Ramos (cell line): Measurements from ENCODE around the gene SAMD4A.

ENCODE experiments used
- in situ Hi-C: fragments of 300-500 bp; cut with MboI; formaldehyde crosslinking; loops from one replicate; pipeline ENCODE4 v1.14.3; 2022; ENCODE audit warnings: low sequenced_read_pairs; ENCODE audit not compliant: unreplicated experiment

The SAMD4A gene

DNA sequence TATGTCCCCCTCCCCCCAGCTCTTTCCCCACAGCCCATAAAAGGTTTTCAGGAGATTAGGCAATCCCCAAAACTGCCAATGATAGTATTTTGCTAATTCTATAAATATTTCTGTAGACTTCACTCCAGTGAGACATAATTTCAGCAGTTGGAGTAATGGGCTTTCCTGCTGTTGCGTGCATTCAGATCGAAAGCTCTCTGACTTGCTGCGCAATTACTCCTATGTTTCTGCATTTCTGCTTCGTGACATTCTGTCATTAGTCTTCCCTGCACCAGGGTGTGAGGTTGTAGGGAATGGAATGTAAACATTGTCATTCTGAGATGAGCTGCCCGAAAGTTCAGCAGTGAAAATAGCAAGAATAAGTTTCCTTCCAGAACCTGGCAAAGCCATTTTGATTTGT is 58.2 kb downstream of the SAMD4A start:
- in situ Hi-C loops = no loop called here

- in situ Hi-C loops = no loop called here
Measured at GRCh38 chr14:54627219-54627539, 60.3 kb downstream of the SAMD4A start.

DNA sequence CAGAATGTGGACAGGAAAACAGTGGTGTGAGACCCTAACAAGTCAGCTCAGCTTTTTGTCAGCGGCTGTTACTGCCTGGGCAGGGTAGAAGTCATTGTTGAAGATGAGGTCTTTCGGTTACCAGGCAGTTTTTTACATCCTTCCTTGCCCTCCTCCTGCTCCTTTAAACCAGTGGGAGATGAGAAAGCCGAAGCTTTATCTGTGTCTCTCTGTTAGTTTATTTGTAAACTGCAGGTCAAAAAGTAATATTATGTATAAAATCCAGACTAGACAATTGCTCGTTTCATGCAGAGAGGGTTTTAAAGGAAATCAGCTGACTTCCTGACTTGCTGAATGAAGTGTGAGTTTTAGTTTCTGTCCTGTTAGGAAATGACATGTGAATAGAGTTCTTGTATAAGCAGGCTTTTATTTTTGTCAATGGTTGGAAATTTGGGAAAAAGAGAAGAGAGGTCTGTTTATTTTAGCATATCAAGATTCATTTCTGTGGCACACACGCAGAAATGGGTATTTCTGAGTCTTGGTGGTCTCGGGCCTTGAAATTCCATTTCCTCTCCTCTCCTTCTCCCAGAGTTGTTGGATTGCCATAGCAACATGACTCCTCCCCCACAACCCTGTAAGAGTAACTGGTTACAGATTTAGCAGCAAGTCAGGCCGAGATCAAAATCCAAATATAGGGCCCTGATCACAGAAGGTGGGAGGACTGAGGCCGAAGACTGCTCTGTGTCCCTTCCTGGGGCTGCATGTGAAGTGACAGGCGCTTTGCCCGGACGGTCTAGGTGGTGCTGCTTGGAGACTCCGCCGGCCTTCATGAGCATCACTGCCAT is 60.8 kb downstream of the SAMD4A start:
- in situ Hi-C loops = no loop called here

DNA sequence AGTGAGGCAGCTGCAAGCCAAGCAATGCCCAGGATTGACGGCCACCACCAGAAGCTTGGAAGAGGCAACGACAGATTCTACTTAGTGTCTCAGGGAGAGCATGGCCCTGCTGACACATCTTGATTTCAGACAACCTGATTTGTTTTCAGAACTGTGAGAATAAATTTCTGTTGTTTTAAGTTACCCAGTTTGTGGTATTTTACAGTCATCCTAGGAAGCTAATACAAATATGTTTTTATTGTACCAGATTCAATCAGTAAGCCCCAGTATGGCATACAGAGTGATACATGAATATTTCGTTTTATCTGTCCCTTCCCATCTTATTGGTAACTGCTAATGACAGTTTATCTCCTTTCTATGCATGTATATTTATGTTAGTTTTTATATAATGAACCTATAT is 62.3 kb downstream of the SAMD4A start:
- in situ Hi-C loops = no loop called here

GRCh38 chr14:54629635-54630360 is 62.9 kb downstream of the SAMD4A start:
- in situ Hi-C loops = no loop called here

DNA sequence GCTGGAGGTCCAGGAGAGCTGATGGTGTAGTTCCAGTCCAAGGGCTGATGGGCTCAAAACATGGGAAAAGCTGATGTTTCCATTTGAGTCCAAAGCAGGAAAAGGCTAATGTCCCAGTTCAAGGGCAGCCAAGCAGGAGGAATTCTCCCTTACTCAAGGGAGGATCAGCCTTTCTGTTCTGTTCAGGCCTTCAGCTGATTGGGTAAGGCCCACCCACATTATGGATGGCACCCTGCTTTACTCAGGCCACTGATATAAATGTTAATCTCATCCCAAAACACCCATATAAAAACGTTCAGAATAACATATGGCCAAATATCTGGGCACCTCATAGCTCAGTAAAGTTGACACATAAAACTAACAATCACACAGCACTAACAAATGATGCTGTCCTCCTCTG is 64.1 kb downstream of the SAMD4A start:
- in situ Hi-C loops = no loop called here

DNA sequence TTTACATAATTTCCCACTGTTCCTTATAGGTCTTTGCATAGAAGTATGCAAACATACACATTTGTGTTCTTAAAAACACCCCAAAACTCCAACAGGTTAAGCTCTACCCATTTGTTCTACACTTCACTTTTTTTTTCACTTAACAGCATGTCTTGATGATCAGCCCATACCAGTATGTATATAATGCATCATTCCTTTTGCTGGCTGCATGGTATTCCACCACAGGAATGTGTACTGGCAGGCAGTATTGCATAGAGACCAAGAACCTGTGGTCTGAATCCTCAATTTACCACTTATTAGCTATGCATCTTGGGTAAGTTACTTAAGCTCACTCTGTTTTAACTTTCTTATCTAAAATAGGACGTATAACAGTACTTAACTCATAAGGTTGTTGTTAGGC is 65.5 kb downstream of the SAMD4A start:
- in situ Hi-C loops = no loop called here

DNA sequence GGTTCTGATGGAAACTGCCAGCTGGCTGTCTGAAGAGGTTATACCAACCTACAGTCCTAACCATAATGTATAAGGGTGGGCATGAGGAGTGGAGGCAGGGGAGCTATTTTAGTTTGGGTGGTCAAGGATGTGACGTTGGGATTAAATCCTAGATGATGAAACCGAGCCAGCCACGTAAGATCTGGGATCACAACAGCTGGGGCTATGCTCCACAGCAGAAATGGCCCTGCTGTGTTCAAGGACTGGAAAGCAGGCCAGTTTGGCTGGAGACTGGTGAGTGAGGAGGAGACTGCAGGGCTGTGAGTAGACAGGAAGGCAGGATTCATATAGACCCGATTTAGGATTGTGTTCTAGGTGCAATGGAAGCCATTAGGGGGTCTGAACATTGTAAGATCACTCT is 66.1 kb downstream of the SAMD4A start:
- in situ Hi-C loops = no loop called here

GRCh38 chr14:54637270-54638134 is 70.6 kb downstream of the SAMD4A start:
- in situ Hi-C loops = no loop called here

DNA sequence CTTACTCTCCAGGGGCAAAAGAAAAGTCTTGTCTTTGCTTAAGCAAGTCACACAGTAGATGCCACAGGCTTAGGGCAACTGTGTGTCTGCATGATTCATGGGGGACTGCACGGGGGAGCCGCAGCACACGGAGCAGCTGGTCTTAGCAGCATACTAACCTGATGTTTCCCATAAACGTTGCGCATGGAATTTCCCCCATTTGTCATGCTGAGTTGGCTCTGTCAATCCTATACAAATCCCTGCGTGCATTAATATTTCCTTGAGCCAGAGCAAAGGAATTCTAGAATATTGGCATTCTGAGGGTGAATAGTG is 71.2 kb downstream of the SAMD4A start:
- in situ Hi-C loops = no loop called here

DNA sequence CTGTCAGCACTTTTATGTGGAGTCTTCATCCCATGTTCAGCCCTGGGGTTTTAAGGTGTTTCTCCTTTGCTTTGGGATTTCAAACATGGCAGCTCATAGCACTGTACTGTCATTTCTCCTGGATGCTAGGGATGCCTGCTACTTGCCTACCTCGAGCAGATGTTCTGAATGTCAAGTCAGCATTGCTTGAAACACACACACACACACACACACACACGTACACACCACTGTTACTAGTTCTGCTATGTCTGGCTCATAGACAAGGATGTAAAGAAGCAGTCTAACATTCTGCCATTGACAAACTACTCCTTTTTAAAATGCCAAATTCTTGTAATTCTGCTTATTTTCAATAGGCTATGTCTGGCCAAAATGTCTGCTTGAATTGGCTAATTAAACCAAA is 72.7 kb downstream of the SAMD4A start:
- in situ Hi-C loops = no loop called here

DNA sequence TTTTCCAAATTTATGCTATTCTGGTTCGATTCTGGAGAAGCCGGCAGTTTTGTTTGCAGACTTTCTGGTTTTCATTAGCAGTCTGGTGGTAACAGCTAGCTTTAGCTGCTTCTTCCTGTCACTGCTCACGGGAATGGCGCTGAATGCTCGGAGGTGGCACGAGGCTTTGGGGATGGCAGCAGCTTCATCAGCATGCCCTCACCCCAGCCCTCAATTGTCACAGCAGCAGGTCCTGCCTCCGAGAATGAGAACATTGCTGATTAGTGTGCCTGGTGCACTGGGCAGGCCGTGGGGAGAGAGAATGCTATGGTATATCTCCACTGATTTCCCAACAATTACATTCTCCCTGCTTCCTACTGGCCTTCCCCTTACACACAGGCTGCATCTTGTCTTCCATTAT is 73.6 kb downstream of the SAMD4A start:
- in situ Hi-C loops = no loop called here

GRCh38 chr14:54642121-54642520 is 75.2 kb downstream of the SAMD4A start:
- in situ Hi-C loops = no loop called here

- in situ Hi-C loops = no loop called here
Measured at GRCh38 chr14:54642801-54643695, 76.1 kb downstream of the SAMD4A start.

DNA sequence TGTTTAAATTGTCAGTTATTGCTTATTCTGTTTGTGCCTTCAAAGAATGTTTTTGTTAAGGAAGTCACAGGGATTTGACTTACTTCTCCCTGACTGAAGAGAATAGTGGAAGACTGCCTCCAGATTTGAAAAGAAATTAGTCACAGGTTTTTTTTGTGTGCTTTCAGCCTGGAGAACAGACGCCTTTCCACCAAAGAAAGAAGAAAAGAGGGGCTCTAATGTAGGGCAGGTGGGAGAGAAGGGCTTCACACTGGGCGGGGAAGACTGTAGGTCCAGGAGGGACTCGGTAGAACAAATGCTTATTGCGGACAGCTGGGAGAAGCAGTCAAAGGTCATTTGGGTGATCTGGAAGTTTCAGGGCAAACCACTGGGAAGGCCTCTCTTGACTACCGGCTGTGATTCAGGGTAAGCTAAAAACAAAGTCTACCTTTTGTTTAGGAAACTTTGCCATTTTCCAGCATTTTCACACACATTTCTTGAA is 76.8 kb downstream of the SAMD4A start:
- in situ Hi-C loops = no loop called here

DNA sequence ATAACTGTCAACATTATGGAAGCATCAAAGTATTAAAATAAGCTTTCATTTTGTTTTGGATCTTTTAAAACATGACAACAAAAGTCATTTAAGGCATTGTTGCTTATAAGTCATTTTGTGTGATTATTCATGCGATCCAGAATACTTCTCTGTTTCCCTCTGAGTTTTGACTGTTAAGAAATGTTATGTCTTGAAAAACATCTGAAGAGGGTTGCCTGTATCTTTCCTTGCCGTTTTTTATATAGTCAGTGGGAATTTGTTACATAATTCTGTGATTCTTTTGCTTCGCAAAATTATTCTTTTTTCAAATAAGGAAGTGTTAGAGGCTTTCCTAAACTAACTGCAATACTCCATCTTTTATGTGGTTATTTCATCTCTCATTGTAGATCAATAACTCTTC is 78.7 kb downstream of the SAMD4A start:
- in situ Hi-C loops = no loop called here

DNA sequence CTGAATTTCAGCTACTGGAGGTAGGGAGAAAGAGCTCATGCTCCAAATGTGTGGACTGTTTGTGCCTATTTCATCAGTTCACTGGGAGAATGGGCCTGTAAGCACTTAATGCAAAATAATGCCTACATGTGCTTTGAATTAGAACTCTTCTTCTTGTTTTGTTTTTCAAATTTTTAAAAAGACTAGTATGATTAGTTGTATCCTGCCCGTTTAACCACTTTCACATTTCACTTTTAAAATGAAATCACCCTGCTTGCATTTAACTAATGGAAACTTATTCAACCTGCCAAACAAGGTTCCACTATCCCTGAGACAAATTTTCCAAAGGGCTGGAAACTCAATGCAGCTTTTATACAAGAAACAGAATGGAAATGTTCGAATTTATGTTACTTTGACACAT is 79.7 kb downstream of the SAMD4A start:
- in situ Hi-C loops = no loop called here

- in situ Hi-C loops = no loop called here
Measured at GRCh38 chr14:54647378-54647777, 80.5 kb downstream of the SAMD4A start.

DNA sequence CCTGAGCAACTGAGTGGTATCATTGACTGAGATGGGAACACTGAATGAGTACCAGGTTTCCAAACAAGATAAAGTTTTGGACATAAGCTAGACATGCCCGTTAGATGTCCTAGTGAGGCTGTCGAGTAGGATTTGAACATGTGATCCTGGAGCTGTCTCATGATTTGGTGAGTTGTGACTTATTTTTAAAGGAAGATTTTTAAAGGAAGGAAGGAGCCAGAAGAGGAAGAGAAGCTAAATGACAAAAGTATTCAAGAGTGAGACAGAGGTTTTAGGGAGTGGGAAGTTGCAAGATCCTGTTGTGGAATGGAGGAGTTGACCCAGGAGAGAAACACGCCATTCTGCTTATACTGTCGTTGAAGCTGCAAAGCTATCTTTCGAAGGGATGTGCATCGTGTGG is 82.1 kb downstream of the SAMD4A start:
- in situ Hi-C loops = no loop called here

DNA sequence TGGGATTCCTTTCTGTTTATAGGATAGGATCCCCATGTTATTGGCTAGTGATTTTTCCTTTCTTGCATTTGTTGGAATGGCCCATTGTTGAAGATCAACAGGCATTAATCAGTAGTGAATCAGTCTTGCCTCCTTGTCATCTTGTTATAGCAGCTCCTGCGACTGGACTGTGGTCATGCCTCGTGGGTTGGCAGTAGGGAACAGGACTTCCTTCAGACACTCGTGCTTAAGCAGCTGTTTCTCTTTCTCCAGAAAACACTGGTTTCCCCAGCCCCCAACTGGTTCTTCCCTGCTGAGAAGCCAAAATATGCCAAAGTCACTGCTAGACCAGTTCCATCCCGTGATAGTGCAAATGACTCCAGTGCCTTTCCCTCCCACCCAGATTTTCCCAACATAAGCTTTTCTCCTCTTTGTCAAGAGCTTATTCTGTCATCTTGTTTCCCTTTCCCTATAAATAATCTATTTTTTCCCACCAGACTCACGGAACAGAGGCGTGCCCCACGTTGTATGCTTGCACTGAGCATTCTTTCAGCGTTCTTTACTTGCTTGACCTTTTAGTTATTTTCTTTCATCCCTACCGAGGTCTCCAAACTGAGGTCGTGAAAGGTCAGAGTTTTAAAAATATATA is 83.5 kb downstream of the SAMD4A start:
- in situ Hi-C loops = no loop called here
